SK-N-SH (cell line): ENCODE results near the gene FRAS1.

Experiments used
- EP300 ChIP-seq, 2 experiments: IDR thresholded peaks; 2 replicates each; pipeline versions ENCODE4 v1.4.0 to v1.6.1; 2012; ENCODE audit warnings: borderline replicate concordance in 1 of 2, low read depth in 1 of 2, low read length in 1 of 2
- EZH2phosphoT487 ChIP-seq: fragments of 200-600 bp; sonication (generic); IDR thresholded peaks from 2 replicates; pipeline ENCODE4 v1.6.1; 2017; ENCODE audit warnings: low read depth, mixed run types, mild to moderate bottlenecking, antibody characterized with exemption, moderate library complexity, borderline replicate concordance
- GATA2 ChIP-seq: sonication (generic); formaldehyde crosslinking; IDR thresholded peaks from 2 replicates; pipeline ENCODE4 v1.5.0; 2020; ENCODE audit warnings: mild to moderate bottlenecking, missing genetic modification reagents
- JUND ChIP-seq: IDR thresholded peaks from 2 replicates; pipeline ENCODE4 v1.4.0; 2012
- NRF1 ChIP-seq: IDR thresholded peaks from 2 replicates; pipeline ENCODE4 v1.6.1; 2012; ENCODE audit warnings: low read depth, mild to moderate bottlenecking, low read length
- POLR2AphosphoS5 ChIP-seq: IDR thresholded peaks from 2 replicates; pipeline ENCODE4 v1.6.1; 2012; ENCODE audit warnings: low read depth, low read length
- RXRA ChIP-seq: IDR thresholded peaks from 2 replicates; pipeline ENCODE4 v1.4.0; 2012; ENCODE audit warnings: low read depth, mild to moderate bottlenecking, borderline replicate concordance
- TAF1 ChIP-seq: IDR thresholded peaks from 2 replicates; pipeline ENCODE4 v1.6.1; 2012; ENCODE audit warnings: low read depth, mild to moderate bottlenecking, low read length, moderate library complexity, borderline replicate concordance
- TF ChIP-seq, protein P1 (sequence below): fragments of 200-600 bp; sonication (generic); IDR thresholded peaks from 2 replicates; pipeline ENCODE4 v1.6.1; 2017; ENCODE audit warnings: antibody characterized with exemption, mild to moderate bottlenecking, moderate library complexity
- TF ChIP-seq, protein P2 (sequence below): IDR thresholded peaks from 2 replicates; pipeline ENCODE4 v1.4.0; 2012; ENCODE audit warnings: low read depth, borderline replicate concordance
- TF ChIP-seq, protein P3 (sequence below): IDR thresholded peaks from 2 replicates; pipeline ENCODE4; 2012

DNA sequence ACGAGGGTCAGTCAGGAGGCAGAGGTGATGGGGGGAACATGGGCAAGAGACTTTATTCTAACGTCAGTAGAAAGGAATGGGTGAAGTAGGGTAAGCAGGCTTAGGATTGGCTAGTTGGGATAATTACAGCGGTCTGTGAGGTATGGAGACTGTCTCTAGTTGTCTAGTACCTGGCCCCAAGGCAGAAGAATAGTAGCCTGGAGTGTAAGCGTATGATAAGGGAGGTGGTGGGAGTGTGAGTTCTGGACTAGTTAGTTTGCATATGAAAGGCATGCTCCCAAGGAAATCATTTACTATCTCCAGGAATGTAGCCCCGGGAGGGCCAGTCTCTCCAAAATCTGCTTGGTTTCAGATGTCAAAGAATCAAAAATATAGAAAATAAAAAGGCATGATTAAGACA is 274.8 kb downstream of the FRAS1 start:
- TF ChIP-seq, protein P1, sequence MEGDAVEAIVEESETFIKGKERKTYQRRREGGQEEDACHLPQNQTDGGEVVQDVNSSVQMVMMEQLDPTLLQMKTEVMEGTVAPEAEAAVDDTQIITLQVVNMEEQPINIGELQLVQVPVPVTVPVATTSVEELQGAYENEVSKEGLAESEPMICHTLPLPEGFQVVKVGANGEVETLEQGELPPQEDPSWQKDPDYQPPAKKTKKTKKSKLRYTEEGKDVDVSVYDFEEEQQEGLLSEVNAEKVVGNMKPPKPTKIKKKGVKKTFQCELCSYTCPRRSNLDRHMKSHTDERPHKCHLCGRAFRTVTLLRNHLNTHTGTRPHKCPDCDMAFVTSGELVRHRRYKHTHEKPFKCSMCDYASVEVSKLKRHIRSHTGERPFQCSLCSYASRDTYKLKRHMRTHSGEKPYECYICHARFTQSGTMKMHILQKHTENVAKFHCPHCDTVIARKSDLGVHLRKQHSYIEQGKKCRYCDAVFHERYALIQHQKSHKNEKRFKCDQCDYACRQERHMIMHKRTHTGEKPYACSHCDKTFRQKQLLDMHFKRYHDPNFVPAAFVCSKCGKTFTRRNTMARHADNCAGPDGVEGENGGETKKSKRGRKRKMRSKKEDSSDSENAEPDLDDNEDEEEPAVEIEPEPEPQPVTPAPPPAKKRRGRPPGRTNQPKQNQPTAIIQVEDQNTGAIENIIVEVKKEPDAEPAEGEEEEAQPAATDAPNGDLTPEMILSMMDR = no peak
- no peak for TF ChIP-seq GATA2
- TF ChIP-seq RXRA = no peak
- TF ChIP-seq POLR2AphosphoS5 = no peak
- TF ChIP-seq JUND = no peak
- TF ChIP-seq TAF1 = no peak
- TF ChIP-seq EP300 (IDR thresholded peaks at IDR 0.05; ENCODE audit: borderline replicate concordance in 1 of 2, low read depth in 1 of 2, low read length in 1 of 2) = no peak
- TF ChIP-seq, protein P2, sequence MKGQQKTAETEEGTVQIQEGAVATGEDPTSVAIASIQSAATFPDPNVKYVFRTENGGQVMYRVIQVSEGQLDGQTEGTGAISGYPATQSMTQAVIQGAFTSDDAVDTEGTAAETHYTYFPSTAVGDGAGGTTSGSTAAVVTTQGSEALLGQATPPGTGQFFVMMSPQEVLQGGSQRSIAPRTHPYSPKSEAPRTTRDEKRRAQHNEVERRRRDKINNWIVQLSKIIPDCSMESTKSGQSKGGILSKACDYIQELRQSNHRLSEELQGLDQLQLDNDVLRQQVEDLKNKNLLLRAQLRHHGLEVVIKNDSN = no peak
- TF ChIP-seq EZH2phosphoT487 = no peak
- TF ChIP-seq NRF1 = no peak
- TF ChIP-seq, protein P3, sequence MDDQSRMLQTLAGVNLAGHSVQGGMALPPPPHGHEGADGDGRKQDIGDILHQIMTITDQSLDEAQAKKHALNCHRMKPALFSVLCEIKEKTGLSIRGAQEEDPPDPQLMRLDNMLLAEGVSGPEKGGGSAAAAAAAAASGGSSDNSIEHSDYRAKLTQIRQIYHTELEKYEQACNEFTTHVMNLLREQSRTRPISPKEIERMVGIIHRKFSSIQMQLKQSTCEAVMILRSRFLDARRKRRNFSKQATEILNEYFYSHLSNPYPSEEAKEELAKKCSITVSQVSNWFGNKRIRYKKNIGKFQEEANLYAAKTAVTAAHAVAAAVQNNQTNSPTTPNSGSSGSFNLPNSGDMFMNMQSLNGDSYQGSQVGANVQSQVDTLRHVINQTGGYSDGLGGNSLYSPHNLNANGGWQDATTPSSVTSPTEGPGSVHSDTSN = no peak
